Muscle layer of colon (tissue), 2 donors: ENCODE data around the gene SLC25A41.
A peak's percentile ranks its signal among the peaks of the same experiment; 100 is the strongest.

ENCODE experiments used
- H3K27ac ChIP-seq: one replicate; pipeline ENCODE4 v1.7.0; 2013; ENCODE audit warnings: low read depth, mild to moderate bottlenecking, low read length, moderate library complexity
- H3K27me3 ChIP-seq, 2 donors: one replicate each; pipeline ENCODE4 v1.7.0; 2013; ENCODE audit warnings: low read length in 2 of 2, mild to moderate bottlenecking in 2 of 2; ENCODE audit not compliant: insufficient read depth in 2 of 2, control insufficient read depth in 1 of 2
- H3K36me3 ChIP-seq: one replicate; pipeline ENCODE4 v1.7.0; 2013; ENCODE audit warnings: mild to moderate bottlenecking, low read length; ENCODE audit not compliant: insufficient read depth
- H3K4me1 ChIP-seq: one replicate; pipeline ENCODE4 v1.7.0; 2013; ENCODE audit warnings: mild to moderate bottlenecking, low read length; ENCODE audit not compliant: insufficient read depth
- H3K4me3 ChIP-seq, 2 donors: one replicate each; pipeline ENCODE4 v1.7.0; 2013; ENCODE audit warnings: low read length in 2 of 2, low read depth in 1 of 2, mild to moderate bottlenecking in 1 of 2, moderate library complexity in 1 of 2
- H3K9ac ChIP-seq: one replicate; pipeline ENCODE4 v1.7.0; 2013; ENCODE audit warnings: low read length
- H3K9me3 ChIP-seq: one replicate; pipeline ENCODE4 v1.7.0; 2013; ENCODE audit warnings: mild to moderate bottlenecking, low read length
- donor health status: abdominal sarcoma.
- donor health status: Adenocarcinoma of cecum.

Gene SLC25A41

DNA sequence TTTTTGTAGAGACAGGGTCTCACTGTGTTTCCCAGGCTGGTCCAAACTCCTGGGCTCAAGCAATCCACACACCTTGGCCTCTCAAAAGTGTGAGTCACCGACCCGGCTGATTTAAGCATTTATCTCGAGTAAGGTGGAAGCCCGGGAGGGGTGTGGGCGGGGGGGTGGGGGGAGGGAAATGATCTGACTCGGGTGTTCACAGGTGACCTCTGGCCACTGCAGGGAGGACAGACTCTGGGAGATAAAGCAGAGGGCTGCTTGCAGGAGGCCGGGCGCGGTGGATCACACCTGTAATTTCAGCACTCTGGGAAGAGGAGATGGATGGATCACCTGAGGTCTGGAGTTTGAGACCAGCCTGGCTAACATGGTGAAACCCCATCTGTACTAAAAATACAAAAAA is 40.1 kb upstream of the SLC25A41 start:
- H3K4me1 ChIP-seq = peaks cover 6% of the 10 kb centered on the region
- H3K9me3 ChIP-seq = no peaks in the 10 kb centered on the region
- H3K4me3 ChIP-seq = no peak overlapping the region
- H3K27me3 ChIP-seq = peaks cover 10 to 23% of the 10 kb centered on the region in 2 donors
- H3K9ac ChIP-seq = no peak overlapping the region
- H3K27ac ChIP-seq = no peak overlapping the region
- no peaks in the 10 kb centered on the region for H3K36me3 ChIP-seq

DNA sequence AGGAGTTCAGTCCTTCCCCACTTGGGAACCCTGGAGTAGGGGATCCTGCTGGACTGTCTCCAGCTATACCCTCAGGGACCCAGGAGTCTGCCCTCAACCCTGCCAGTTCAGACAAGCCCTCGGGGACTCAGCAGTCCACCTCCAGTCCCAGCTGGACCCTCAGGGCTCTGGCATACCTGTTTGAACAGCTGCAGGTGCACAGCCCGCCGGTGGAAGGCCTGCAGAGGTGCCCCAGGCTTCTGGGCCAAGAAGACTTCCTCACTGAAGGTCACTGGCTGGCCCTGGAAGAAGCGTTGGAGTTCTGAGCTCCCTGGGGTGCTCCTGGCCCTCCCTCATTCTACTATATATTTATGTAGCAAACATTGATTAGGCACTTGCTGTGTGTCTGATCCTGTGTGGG is 39.1 kb upstream of the SLC25A41 start:
- no peak overlapping the region for H3K9ac ChIP-seq
- H3K27me3 ChIP-seq = peaks cover 10 to 23% of the 10 kb centered on the region in 2 donors
- no peaks in the 10 kb centered on the region for H3K36me3 ChIP-seq
- H3K4me3 ChIP-seq = no peak overlapping the region
- H3K9me3 ChIP-seq = no peaks in the 10 kb centered on the region
- H3K4me1 ChIP-seq = peaks cover 6% of the 10 kb centered on the region
- H3K27ac ChIP-seq = no peak overlapping the region

DNA sequence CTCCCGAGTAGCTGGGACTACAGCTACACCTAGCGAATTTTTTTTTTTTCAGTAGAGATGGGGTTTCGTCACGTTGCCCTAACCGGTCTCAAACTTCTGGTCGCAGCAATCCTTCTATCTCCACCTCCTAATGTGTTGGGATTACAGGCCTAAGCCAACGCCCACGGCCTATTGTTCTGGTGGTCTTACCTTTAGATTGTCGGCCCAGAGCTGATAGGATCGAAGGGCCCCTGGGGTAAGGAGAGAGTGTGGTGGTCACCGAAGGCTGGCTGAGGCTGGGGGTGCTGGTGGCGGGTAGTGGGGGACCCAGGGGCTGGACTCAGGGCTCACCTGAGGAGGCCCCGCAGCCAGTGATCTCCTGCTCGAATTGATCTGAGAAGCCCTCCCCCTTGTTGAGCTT is 37.5 kb upstream of the SLC25A41 start:
- Histone ChIP-seq H3K9ac (no peak overlapping the region), H3K4me1 (peaks cover under 1% of the 10 kb centered on the region), H3K4me3 (no peak overlapping the region), H3K27me3 (peaks cover 4 to 11% of the 10 kb centered on the region in 2 donors), H3K36me3 (no peaks in the 10 kb centered on the region), H3K9me3 (no peaks in the 10 kb centered on the region), H3K27ac (no peak overlapping the region)

DNA sequence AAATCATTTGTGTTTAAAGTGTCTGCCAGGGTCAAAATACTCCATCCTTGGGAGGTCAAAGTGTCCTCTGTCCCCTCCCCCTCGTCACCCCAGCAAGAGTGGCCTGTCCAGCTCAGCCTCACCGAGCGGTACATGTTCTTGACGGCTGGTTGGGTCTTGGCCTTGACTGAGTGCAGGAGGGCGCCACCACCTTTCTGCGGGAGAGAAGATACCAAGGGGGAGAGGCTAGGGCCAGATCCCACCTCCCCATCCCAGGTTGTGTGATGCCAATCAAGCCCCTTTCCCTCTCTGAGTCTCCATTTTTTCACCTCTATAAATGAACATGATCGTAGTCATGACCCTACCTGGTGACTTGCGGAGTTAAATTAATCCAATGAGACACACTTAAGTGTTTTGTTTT is 36.6 kb upstream of the SLC25A41 start:
- Histone ChIP-seq H3K9ac (no peak overlapping the region), H3K9me3 (no peaks in the 10 kb centered on the region), H3K4me3 (no peak overlapping the region), H3K27ac (no peak overlapping the region), H3K27me3 (peaks cover 0 to 4% of the 10 kb centered on the region in 2 donors), H3K36me3 (no peaks in the 10 kb centered on the region), H3K4me1 (no peaks in the 10 kb centered on the region)

DNA sequence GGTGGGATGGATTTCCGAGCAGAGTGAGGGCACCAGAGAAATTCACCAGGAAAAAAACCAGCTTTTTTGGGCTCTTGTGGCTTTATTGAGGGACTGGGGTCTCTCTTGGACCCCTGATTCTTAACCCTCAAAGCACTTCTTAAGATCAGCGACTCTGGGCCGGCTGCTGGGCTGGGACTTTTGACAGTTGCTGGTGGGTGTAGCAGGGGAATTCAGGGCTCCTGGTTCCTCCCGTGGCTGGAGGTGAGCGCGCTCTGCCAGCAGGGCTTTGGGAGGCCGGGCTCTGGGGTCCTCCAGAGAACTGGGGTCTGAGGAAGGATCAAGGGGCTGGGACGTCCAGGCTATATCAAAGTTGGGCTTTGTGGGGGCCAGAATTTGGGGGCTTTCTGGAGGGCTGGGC is 33.8 kb upstream of the SLC25A41 start:
- H3K9ac ChIP-seq = no peak overlapping the region
- no peaks in the 10 kb centered on the region for H3K4me1 ChIP-seq
- H3K9me3 ChIP-seq = no peaks in the 10 kb centered on the region
- H3K27me3 ChIP-seq = peaks cover 0 to 22% of the 10 kb centered on the region in 2 donors
- no peaks in the 10 kb centered on the region for H3K36me3 ChIP-seq
- no peak overlapping the region for H3K4me3 ChIP-seq
- H3K27ac ChIP-seq = no peak overlapping the region

DNA sequence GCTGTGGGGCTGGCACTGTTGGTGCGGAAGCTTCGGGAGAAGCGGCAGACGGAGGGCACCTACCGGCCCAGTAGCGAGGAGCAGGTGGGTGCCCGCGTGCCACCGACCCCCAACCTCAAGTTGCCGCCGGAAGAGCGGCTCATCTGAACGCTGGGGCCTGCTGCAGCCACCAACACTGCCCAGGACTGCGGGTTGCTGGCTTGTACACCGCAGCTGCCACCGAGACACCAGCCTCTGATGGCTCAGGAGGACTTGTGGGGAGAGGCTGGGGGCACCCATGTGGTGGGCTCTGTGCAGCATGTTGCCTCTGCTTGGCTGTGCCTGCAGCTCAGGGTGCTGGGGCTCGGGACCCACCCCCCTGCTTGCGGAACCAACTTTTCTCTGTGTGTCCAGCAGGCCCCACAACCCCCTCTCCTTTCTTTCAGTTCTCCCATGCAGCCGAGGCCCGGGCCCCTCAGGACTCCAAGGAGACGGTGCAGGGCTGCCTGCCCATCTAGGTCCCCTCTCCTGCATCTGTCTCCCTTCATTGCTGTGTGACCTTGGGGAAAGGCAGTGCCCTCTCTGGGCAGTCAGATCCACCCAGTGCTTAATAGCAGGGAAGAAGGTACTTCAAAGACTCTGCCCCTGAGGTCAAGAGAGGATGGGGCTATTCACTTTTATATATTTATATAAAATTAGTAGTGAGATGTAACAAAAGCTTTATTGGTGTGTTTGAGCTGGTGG is 33.1 kb upstream of the SLC25A41 start:
- no peaks in the 10 kb centered on the region for H3K4me1 ChIP-seq
- no peak overlapping the region for H3K4me3 ChIP-seq
- H3K9ac ChIP-seq = no peak overlapping the region
- no peaks in the 10 kb centered on the region for H3K9me3 ChIP-seq
- no peaks in the 10 kb centered on the region for H3K36me3 ChIP-seq
- H3K27me3 ChIP-seq = peaks cover 0 to 22% of the 10 kb centered on the region in 2 donors
- no peak overlapping the region for H3K27ac ChIP-seq

DNA sequence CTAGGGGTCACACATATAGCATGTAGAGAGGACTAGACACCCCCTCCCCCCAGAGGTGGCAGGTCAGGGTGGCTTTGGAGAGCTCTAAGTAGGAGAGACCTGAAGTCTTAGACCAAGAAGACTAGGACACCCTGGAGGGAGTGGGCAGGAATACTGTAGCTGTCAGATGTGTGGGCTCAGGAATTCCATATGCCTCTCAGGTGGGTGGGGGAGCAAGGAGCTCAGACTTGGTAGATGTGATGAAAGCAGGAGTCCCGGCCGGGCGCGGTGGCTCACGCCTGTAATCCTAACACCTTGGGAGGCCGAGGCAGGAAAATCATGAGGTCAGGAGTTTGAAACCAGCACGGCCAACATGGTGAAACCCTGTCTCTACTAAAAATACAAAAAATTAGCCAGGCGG is 32.1 kb upstream of the SLC25A41 start:
- H3K27me3 ChIP-seq = peaks cover 0 to 22% of the 10 kb centered on the region in 2 donors
- H3K9me3 ChIP-seq = no peaks in the 10 kb centered on the region
- no peaks in the 10 kb centered on the region for H3K4me1 ChIP-seq
- no peak overlapping the region for H3K9ac ChIP-seq
- no peak overlapping the region for H3K4me3 ChIP-seq
- no peak overlapping the region for H3K27ac ChIP-seq
- no peaks in the 10 kb centered on the region for H3K36me3 ChIP-seq

DNA sequence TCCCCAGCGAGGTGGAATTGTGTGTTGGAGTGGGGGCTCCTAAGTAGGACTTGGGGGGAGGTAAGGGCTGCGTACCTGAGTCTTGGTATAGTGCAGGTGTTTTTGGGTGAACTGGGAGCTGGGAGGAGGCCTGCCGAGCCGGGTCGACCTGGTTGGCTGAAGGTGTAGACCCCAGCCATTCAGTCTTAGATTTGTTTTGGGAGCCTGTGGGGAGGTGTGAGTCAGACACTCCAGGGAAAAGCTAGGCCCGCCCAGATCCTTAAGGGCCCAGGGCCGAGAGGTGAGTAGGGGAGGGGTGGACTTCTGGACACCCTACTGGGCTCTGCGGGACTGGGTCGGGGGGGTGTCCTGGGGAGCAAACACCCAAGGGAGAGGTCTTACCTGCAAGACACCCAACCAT is 31.4 kb upstream of the SLC25A41 start:
- H3K27ac ChIP-seq = no peak overlapping the region
- no peak overlapping the region for H3K9ac ChIP-seq

DNA sequence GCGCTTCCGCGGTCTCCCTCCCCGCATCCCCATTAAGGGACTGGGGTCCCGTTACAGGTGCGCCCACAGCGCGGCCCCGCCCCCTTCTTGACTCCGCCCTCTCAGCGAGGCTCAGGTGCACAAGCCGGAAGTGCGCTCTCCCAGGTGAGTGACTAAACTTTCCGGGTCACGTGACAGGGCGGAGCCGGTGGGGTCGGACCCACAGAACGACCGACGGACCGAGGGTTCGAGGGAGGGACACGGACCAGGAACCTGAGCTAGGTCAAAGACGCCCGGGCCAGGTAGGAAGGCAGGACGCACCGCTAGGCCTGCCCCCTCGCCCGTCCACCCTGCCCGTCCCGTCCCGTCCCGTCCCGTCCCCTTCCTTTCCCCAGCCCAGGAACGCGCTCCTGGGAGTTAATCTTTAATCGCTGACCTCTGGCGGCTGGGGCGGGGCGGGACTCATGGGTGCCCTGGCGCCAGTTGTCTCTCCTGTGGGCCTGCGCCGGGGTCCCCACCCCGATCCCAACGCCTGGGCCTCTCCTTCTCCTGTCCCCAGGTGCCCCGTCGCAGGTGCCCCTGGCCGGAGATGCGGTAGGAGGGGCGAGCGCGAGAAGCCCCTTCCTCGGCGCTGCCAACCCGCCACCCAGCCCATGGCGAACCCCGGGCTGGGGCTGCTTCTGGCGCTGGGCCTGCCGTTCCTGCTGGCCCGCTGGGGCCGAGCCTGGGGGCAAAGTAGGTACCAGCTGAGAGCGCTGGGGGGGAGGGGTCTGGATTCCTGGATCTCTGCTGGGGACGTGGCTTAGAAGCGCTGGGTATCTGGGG is 30.7 kb upstream of the SLC25A41 start, which contains the start of gene CRB3:
Gene CRB3, plus strand, starts transcription at position 202 of the 804 bp plus-strand sequence. Its CDS starts 431 bp downstream, at position 633.
- no peak within 1 kb of the TSS for H3K27ac ChIP-seq
- no peaks in the 10 kb centered on the region for H3K9me3 ChIP-seq
- peaks cover 0 to 22% of the 10 kb centered on the region in 2 donors for H3K27me3 ChIP-seq
- no peak within 1 kb of the TSS for H3K9ac ChIP-seq
- no peaks in the 10 kb centered on the region for H3K4me1 ChIP-seq
- no peaks in the 10 kb centered on the region for H3K36me3 ChIP-seq
- no peak within 1 kb of the TSS for H3K4me3 ChIP-seq

More for the DNA sequence above, 31.4 kb upstream of the SLC25A41 start:
- no peaks in the 10 kb centered on the region for H3K4me1 ChIP-seq
- H3K9me3 ChIP-seq = no peaks in the 10 kb centered on the region
- peaks cover 0 to 22% of the 10 kb centered on the region in 2 donors for H3K27me3 ChIP-seq
- H3K4me3 ChIP-seq = no peak overlapping the region
- no peaks in the 10 kb centered on the region for H3K36me3 ChIP-seq

DNA sequence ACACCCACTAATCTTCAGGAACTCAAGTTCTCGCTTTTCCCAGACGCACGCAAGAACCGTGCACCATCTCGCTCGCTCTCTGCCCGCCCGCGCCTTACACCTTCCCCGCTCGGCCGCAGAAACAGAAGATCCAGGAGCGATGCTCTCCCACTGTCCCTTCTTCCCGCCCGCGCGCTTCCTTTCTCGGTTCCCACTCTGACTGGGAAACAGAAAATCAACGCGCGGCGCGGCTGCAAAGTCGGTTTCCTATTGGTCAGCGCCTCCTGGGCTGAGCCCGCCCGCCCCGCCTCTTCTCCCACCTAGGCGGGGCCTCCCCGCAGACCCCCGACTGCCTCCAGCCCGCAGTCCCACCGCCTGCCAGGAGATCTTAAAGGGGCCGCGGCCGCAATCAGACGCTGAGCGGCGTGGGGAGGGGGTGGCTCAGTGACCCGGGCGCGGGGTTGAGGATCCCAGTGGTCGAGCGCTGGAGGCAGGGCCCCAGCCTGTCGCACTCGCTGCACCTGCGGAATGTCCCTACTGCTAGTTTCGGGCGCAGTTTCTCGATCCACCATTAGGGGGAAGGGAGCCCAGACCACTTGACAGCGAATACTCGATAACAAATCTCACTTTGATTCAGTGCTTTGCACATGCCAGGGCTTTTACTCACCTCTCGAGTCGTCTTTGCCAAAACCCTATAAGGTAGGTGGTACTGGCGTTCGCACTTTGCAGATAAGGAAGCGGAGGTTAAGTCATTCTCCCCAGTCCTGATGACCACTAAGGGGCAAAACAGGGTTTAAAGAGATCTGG is 26.7 kb upstream of the SLC25A41 start:
- Histone ChIP-seq H3K27ac (peak overlapping the region; percentile 78), H3K9me3 (no peaks in the 10 kb centered on the region), H3K9ac (no peak overlapping the region), H3K4me3 (peak overlapping the region; percentile 77 to 85), H3K36me3 (peaks cover 14% of the 10 kb centered on the region), H3K27me3 (peaks cover 0 to 20% of the 10 kb centered on the region in 2 donors), H3K4me1 (peaks cover 11% of the 10 kb centered on the region)
